Measurements from ENCODE around the gene JAZF1.

GRCh38 chr7:27996141-27996540, 184.5 kb downstream of the JAZF1 start:
- no peak for TF ChIP-seq POLR2AphosphoS5 (IDR thresholded peaks at IDR 0.05)
- TF ChIP-seq, protein P1, sequence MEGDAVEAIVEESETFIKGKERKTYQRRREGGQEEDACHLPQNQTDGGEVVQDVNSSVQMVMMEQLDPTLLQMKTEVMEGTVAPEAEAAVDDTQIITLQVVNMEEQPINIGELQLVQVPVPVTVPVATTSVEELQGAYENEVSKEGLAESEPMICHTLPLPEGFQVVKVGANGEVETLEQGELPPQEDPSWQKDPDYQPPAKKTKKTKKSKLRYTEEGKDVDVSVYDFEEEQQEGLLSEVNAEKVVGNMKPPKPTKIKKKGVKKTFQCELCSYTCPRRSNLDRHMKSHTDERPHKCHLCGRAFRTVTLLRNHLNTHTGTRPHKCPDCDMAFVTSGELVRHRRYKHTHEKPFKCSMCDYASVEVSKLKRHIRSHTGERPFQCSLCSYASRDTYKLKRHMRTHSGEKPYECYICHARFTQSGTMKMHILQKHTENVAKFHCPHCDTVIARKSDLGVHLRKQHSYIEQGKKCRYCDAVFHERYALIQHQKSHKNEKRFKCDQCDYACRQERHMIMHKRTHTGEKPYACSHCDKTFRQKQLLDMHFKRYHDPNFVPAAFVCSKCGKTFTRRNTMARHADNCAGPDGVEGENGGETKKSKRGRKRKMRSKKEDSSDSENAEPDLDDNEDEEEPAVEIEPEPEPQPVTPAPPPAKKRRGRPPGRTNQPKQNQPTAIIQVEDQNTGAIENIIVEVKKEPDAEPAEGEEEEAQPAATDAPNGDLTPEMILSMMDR (IDR thresholded peaks at IDR 0.05), result no peak

Data from gastroesophageal sphincter (tissue), 3 donors.